ENCODE results near the gene UBE2G2.

Gene UBE2G2, protein sequence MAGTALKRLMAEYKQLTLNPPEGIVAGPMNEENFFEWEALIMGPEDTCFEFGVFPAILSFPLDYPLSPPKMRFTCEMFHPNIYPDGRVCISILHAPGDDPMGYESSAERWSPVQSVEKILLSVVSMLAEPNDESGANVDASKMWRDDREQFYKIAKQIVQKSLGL

DNA sequence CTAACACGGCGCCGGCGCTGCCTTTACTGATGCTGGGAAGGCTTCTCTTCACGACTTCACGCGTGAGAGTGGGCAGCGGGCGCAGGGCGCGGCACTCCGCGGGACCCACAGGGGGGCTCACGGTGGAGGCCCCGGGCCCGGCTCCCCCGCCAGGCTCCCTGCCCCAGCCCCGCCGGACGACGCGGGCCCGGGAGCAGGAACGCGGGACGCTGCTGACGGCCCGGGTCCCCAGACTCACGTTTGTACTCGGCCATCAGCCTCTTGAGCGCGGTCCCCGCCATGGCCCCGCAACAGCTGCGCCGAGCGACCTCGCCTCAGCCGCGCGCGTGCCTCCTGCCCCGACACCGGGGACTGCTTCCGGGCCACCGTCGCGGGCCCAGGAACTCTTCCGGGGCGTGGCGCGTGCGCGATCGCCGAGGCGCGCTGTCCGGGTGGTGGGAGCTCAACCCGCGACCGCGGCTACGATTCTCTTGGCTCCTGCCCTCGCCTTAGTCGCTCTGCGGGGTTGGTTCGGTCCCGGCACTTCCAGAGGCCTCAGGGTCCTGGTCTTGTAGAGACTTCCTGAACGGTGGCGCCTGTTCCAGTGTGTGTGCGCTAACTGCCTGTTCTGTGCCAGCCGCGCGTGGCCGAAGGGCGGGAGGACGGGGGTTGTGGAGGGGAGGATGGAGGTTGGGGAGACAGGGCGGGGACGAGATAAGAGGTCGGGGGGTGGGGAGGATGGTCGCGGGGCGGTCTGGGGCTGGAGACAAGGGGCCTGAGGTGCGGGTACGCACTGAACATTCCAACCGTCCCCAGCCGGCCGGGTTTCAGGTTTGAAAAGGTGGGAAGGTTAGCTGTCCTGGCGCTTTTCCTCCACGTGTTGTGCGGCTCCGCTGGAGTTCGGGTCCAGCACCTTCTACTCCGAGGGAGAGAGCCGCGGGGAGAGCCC is at the start of gene UBE2G2:
Gene UBE2G2, minus strand, starts transcription at position 353 of the 928 bp plus-strand sequence. Its CDS starts 72 bp downstream, at position 281.
- peak; percentile 87 for DNase-seq

DNA sequence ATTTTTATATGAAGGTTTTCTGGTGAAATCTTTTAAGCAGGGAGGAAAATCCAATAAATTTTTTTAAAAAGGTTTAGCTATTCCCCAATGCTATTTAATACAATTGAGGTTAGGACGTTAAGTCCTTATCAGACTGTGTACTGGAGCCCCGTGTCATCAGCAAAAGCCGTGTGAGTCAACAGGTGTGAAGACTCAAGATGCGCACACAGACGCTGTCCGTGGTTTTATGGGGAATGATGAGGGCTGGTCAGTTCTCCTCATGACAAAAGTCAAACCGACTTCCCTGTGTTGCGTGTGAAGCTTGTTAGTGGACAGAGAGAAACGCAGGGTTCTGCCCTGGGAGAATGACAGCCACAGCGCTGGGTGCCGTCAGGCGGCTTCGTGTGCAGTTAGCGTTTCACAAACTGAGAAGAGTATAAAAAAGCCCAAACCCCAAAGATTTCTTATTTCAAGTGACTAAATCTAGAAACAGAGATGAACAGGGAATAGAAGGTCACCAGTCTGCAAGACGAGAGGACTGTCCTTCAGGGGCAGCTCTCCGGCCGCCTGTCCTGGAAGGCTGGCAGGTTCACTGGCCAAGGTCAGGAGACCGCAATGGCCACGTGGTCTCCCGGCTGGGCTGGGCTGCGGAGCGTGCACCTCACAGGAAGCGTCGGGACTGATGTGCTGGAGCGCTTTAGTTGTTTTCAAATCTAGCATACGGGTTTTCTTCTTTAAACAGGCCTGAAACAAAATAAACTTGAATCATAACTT is 49.5 kb upstream of the UBE2G2 start:
- DNase-seq, result no peak

DNA sequence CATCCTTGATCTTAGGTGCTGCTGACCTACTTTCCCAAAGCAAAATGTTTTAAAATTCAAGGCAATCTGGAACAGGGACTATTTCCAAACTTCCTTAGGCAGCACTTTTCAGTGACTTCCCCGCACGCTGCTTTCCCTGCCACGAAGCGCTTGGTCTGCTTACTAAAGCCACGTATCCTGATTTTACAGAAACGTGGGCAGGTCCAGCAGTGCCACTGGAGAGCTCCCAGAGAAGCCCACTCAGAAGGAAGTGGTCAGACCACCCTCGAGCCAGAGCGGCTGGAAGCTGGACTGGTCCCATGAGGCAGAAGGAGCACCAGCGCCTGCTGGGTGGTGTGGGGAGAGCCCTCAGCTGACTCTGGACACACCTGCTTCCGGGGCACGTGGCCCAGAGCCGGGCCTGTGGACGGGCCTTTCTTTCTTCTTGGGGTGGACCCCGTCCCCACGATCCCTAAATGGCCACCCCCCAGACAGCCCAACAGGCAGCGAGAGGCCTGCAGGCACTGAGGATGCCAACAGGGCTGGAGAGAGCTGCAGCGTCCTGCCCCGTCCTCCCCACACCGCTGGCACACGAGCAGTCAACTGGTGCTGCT is 48.7 kb upstream of the UBE2G2 start:
- DNase-seq, result no peak

DNA sequence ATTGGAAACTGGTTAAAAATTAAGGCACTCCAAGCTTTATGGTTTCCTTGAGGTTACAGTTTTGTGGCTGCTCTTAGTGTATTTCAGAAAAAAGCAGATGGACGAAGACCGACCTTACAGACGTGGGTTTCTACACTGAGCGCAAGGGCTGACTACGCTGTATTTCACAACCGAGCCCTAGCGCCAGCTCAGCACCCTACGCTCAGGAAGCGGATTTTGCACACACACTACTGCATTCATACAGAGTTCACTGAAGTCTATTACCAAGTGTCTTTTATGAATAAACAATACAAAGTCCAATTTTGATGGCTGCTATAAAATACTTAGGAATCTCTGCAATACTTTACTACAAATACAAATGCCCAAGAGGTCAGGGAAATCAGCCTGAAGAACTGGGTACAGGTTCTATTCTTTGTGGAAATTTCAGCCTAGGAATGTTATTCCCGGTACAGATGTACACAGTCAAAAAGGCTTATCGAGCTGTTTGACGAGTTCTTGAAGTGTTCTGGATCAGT is 48.1 kb upstream of the UBE2G2 start:
- no peak for DNase-seq

DNA sequence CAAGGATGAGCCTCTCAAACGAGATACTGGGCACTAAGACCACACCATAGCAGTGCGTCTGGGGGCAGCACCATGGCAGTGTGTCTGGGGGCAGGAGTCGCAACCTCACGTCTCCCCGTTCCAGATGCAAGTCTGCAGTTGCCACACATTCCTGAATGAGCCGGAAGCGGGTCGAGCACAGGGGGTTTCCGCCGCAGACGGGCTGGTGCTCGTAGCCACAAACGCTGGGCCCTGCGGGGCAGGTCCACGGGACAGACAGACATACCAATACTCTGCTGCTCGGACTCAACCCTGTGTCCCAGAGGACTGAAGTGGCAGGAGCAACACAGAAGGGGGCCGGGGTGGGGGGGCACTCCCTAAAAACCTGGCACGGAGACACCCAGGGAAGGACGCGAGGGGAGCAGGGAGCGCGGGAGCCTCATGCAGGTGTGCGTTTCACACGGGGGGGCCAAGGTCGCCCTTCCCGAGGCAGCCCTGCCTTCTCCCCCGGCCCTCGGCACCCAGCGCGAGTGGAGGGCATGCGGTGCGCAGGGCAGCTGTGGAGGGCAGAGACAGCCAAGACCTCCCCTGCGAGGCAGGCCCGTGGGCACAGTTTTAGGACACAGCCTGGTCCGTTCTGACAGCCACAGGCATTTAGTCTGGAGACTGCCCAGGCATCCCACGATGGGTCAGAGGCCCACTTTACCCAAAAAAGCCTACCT is 47.4 kb upstream of the UBE2G2 start:
- no peak for DNase-seq

DNA sequence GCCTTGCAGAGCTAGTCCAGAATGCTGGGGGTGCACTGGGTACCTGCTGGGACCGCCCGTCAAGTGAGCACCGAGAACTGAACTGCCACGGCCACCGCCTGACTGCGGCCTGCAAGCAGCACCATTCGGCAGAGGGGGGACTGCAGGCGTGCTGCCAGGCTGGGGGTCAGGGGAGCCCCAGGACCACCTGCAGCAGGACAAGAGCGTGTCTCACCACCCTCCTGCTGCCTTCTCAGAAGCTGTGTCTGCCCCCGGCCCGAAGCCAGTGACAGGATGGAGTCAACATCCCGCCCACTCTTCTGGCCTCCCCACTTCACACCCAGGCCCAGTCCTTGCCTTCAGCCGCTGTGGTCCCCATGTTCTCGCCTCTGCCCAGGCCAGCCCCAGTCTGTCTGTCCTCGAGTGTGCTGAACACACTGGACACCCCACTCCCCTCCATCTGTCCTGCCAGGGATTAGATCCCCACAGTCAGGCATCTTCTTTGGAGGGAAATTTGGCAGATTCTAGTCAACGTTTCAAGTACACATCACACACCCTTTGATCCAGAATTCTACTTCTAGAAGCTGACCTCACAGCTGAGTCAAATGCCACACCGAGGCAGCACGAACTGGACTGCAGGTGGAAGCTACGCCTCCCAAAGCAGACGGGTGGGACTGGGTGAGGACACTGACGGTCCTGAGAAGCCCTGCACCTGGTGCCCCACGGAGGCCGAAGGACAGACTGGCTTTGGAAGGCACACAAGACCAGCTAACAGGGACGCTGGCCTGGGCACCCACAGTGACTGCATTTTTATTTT is 45.8 kb upstream of the UBE2G2 start:
- no peak for DNase-seq

DNA sequence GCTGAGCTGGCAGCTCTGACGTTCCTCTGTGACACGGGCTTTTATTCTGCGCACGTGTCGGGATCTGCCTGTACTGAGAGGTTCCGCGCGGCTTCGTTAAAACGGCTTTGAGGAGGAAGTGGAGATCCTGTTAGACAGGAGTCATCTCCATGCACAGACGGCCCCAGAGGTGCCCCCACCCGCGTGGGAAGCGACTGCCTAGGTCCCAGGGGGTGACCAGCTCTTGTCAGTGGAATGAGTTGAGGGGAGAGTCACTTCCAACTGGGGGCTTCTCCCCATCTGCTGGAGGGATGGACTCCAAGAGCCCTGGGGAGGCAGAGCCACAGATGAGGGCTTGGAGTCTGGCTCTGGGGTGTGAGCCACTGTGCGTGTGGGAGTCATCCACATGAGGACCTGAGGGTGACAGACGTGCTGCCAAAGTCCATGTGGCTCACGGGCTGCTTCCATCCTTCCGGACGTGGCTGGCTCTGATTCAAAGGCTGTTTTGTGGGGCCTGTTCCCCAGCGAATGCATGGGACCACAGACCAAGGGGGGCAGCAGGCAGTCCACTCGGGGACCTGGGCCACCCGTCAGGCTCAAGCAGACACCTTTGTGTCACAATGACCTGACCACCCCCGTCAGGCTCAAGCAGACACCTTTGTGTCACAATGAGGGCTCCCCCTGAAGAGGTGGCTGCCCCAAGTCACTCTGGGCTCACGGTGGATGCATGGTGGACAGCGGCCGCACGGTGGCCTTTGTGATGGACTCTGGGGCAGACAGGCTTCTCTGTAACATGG is 45.1 kb upstream of the UBE2G2 start:
- peak; percentile 69 for DNase-seq

DNA sequence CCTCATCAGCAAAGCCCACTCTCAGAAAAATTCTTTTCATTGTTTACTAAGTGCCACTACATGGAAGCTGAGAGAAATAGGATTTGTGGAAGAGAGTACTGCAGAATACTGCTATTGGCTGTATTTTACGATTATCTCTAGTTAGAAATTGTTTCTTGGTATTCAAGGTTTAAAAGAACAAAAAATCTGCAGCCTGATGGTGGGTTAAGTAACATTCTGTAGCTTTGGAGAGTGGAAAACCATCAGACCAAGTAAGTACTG is 44.5 kb upstream of the UBE2G2 start:
- DNase-seq, result no peak

DNA sequence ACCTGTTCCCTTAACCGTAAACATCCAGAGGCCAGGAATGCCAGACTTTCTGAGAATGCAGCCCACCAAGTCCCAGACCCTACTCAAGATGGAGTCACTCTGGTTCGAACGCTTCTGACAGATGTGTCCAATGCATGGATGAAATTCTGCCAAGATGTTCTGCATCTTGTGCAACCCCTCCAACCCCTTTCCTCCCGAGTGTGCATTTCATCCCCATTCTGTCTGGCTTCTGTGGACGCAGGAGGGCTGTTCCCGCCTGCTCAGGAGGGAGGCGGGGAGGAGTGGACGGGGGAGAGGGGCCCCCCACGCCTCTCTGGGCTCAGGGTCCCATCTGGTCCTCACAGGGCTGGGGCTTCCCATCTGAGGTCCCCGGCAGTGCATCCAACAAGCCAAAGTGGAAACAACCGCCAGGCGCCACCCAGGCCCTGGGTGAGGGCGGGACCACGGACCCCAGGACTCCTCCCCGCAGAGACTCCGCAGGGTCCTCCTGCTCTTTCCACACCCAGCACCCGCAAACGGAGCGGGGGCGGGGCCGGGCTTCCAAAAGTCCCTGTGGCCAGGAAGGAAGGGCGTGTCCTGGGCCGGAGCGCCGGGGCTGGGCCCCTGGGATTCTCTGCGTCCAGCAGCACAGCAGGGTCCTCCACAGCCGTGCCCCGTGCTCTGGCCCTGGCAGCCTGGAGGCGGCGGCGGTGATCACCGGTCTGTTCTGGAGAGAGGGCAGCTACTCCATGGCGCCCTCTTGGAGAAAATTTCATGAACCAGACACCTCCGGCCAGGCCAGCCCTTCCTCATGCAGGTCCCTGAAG is 44.0 kb upstream of the UBE2G2 start:
- peak; percentile 61 for DNase-seq

DNA sequence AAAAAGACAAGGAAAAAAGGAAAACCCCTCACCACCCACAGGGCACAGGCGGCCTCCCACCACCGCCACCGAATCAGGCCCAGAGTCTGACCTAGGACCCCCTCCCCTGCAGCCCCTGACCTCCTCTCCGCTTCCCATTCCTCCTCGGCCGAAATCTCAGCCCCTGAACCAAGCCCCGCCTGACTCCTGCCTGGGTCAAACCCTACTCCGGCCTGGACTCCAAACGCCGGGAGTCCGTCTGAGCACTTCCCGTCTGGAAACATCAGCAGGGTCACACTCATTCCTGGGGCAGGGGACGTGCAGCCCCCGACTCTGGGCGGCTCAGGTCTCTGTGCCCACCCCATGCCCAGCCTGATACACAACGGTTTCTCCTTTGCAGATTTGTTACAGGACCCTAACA is 42.6 kb upstream of the UBE2G2 start:
- DNase-seq, result no peak

DNA sequence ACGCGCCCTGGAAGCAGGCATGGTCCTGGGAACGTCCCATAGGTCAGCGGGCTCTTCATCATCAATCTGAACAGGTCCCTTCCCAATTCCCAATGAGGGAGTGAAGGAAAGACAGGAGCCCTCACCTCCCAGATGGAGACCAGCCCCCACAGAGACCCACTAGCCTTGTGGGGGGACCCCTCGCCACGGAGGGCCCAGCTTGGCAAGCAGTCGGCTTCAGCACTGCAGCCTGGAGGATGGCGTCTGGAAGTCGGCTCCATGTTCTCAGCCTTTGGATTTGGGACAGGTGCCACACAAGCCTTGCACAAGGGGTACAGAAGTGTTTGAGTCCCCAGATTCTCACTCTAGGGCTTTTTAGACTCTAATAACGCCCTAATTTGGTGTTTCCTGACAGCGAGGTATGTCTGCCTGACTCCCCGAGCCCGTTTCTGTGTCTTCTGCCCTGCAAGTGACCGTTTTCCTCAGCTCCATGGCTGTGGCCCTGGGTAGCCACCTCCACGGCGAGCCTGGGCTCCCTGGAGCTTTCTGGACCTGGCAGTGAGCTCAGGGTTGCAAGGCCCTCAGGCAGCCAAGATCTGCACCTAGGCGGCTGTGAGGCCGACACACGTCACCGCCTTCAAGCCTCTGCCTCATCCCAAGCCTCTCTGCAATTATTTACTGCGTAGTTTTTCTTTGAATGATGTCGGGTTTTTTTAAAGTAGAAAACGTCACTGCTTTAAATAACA is 41.3 kb upstream of the UBE2G2 start:
- DNase-seq, result no peak

DNA sequence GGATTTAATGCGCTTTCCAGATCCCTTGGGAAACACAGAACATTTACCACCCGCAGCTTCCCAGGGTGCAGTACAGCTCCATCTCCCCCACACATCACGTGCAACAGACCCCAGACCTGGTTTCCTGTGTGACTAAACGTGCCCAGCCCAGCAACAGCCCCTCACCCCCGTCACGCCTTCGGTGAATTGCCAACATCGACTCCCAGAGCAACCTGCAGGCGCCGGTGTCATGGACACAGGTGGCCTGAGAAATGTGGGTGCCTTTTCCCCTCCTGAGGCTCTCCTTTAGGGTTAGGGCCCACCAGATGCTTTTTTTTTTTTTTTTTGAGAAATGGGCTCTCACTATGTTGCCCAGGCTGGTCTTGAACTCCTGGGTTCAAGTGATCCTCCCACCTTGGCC is 40.5 kb upstream of the UBE2G2 start:
- DNase-seq, result no peak

DNA sequence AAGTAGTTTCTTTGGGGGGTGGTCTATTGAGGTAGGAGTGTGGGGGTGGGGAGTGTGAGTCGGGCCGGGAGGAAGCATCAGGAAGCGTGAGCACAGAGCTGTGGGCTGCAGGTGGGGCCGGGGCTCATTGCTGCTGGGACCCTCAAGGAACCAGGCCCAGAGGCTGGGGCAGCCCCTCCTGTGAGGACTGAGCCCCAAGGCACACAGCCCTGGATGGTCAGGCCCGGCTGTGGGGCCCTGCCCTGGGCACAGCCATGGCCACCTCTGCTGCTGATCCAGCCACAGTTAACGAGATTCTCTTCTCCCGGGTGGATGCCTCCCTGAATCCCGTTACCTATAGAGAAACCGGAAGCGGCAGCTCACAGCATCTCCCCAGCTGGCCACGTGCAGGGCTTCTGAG is 39.2 kb upstream of the UBE2G2 start:
- no peak for DNase-seq

DNA sequence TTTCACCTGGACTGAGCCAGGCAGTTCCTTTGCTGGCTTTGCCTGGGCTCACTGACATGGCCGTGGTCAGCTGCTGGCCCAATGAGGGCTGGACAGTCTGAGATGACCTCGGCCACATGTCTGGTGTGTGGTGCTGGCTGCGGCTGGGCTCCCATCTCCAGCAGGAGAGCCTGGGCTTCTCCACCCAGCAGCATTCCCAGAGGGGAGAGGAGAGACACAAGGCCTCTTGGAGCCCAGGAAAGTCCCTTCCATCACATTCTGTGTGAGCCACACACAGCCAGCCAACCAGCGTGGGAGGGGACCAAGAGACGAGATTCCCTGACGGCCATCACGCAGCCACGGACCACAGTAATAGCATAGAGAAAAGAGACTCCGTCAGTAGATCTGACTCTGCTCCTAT is 37.3 kb upstream of the UBE2G2 start:
- DNase-seq, result no peak

DNA sequence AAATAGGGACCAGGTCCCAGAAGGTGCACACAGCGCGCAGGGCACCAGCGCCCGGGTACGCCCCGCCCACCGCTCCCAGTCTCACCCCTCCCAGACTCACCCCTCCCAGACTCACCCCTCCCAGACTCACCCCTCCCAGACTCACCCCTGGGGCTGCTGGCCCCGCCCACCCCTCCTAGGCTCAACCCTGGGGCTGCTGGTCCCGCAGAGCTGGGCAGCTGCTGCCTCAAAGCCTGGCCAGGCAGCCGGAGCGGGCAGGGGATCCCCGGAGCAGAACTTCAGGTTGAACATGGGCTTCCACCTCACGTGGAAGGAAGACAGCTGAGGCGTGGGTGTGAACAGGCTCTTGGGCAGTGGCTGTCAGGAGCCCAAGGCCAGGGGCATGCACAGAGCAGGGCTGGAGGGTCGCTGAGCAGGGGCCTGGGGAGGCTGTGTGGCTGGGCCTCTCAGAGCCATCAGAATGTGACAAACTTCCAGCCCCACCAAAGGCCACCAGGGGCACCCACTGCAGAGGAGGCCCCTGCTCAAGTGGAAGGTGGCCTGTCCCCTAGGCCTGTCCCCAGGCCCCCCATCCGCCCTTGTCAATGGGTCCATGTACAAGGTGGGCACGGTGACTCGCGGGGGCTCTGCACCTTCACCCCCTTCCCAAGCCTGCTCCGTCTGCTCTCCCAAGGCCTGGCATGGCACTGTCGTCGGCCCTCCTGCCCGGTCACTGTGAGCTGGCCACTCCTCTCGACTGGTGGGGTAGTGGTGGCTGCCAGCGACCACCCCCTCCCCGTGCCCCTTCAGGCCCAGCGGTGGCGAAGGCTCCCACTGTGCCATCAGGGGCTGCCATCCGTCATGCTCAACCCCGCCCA is 36.6 kb upstream of the UBE2G2 start:
- no peak for DNase-seq

DNA sequence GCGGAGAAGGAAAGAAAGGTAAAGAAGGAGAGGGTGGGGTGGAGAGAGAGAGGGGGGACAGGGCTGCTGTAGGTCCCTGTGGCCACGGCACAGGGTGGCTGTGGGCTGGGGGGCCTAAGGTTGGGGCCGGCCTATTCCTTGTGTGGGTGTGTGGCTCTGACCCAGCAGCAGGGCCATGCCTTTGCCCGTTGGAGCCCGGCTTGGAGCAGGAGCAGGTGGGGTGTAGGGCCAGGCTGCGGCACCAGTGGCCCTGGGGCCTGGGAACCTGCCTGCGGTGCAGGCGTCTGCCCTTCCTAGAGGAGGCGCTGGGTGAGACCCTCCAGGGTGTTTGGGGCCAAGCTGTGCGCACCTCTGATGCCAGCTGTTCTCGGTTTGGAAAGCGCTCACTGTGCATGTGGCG is 35.9 kb upstream of the UBE2G2 start:
- DNase-seq, result no peak

DNA sequence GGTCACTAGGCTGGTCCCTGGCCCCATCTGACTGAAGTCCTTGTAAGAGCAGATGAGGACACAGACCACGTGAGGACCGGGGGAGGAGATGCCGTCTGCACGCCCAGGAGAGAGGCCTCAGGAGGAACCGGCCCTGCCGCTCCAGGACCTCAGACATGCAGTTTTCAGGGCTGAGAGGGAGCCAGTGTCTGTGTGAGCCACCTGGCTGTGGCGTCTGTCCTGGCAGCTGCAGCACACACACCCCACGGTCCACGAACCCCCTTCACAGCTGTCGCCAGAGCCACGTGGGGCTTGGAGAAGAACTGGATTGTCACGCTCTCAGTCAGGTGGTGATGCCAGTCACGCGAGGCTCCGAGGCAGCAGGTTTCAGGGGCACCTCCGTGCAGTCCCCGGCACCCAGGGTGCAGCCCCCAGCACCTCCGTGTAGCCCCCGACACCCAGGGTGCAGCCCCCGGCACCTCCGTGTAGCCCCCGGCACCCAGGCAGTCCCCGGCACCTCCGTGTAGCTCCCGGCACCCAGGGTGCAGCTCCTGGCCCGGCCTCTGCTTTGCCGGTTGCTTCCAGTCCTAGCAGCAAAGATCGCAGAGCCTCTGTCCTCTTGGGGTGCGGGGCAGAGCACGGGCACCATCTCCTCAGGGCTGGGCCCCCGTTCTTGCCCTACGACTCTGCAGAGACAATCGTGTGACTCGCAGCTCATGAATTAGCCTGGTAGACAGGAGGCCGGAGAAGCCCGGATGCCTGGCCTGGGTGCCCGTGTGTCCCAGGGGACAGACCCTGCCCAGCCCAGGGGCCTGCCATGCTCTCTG is 35.2 kb upstream of the UBE2G2 start:
- DNase-seq, result no peak

DNA sequence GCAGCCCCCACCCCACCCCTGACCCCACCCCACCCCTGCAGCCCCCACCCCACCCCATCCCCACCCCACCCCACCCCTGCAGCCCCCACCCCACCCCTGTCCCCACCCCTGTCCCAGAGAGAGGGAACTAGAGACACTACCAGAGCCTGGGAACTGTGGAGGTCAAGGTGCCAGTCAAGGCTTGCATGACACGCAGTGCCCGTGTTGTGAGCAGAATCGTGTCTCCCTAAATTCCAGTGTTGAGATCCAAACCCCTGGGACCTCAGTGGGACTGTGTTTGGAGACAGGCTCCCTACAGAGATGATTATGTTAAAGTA is 34.7 kb upstream of the UBE2G2 start:
- no peak for DNase-seq
